ENCODE data around the gene PLXNA1. TPM values are rescaled to one million over a fixed set of nuclear protein-coding genes. Genes with fewer than 3 reads are reported as not detected.

Gene PLXNA1
- total RNA-seq, 4 donors from 2014 or later: 6.7 to 38.2 (median 16.9) TPM

- no peaks in the 10 kb centered on the region for H3K9me3 ChIP-seq
- H3K27ac ChIP-seq: no peak overlapping the region
- no peak for DNase-seq
- no peaks in the 10 kb centered on the region for H3K36me3 ChIP-seq
- intact Hi-C loops (cut with DNase I; ENCODE audit: low total_unique reads): no loop called here
- H3K4me1 ChIP-seq: no peaks in the 10 kb centered on the region
- H3K27me3 ChIP-seq: no peaks in the 10 kb centered on the region
- no peak for TF ChIP-seq POLR2A (IDR thresholded peaks at IDR 0.05)
- no peak for TF ChIP-seq CTCF (IDR thresholded peaks at IDR 0.05)
- no peak overlapping the region for H3K4me3 ChIP-seq
Observed at GRCh38 chr3:127017781-127018180, 34.9 kb downstream of the PLXNA1 start.

GRCh38 chr3:127018306-127018828 is 35.5 kb downstream of the PLXNA1 start:
- H3K27me3 ChIP-seq: no peaks in the 10 kb centered on the region
- no peak overlapping the region for H3K4me3 ChIP-seq
- intact Hi-C loops (cut with DNase I; ENCODE audit: low total_unique reads): no loop called here
- no peaks in the 10 kb centered on the region for H3K4me1 ChIP-seq
- H3K9me3 ChIP-seq: no peaks in the 10 kb centered on the region
- DNase-seq: no peak
- H3K27ac ChIP-seq: no peak overlapping the region
- H3K36me3 ChIP-seq: no peaks in the 10 kb centered on the region
- TF ChIP-seq CTCF (IDR thresholded peaks at IDR 0.05) (no peak), POLR2A (IDR thresholded peaks at IDR 0.05) (no peak)

GRCh38 chr3:127019449-127019848 is 36.5 kb downstream of the PLXNA1 start:
- intact Hi-C loops (cut with DNase I; ENCODE audit: low total_unique reads): no loop called here
- no peaks in the 10 kb centered on the region for H3K36me3 ChIP-seq
- H3K27ac ChIP-seq: no peak overlapping the region
- H3K27me3 ChIP-seq: no peaks in the 10 kb centered on the region
- no peak overlapping the region for H3K4me3 ChIP-seq
- TF ChIP-seq CTCF (IDR thresholded peaks at IDR 0.05) (no peak), POLR2A (IDR thresholded peaks at IDR 0.05) (no peak)
- no peaks in the 10 kb centered on the region for H3K9me3 ChIP-seq
- no peak for DNase-seq
- no peaks in the 10 kb centered on the region for H3K4me1 ChIP-seq

GRCh38 chr3:127020543-127020942 is 37.6 kb downstream of the PLXNA1 start:
- intact Hi-C loops (cut with DNase I; ENCODE audit: low total_unique reads): no loop called here

GRCh38 chr3:127022849-127023248 is 39.9 kb downstream of the PLXNA1 start:
- no peaks in the 10 kb centered on the region for H3K36me3 ChIP-seq
- no peaks in the 10 kb centered on the region for H3K9me3 ChIP-seq
- no peaks in the 10 kb centered on the region for H3K27me3 ChIP-seq
- H3K27ac ChIP-seq: no peak overlapping the region
- no peaks in the 10 kb centered on the region for H3K4me1 ChIP-seq
- DNase-seq: no peak
- no peak overlapping the region for H3K4me3 ChIP-seq
- TF ChIP-seq POLR2A (IDR thresholded peaks at IDR 0.05): no peak
- TF ChIP-seq CTCF (IDR thresholded peaks at IDR 0.05): no peak
- intact Hi-C loops (cut with DNase I; ENCODE audit: low total_unique reads): no loop called here

More at GRCh38 chr3:127020543-127020942, 37.6 kb downstream of the PLXNA1 start:
- Histone ChIP-seq H3K27ac (no peak overlapping the region), H3K36me3 (no peaks in the 10 kb centered on the region), H3K4me3 (no peak overlapping the region), H3K4me1 (no peaks in the 10 kb centered on the region), H3K27me3 (no peaks in the 10 kb centered on the region), H3K9me3 (no peaks in the 10 kb centered on the region)
- TF ChIP-seq POLR2A (IDR thresholded peaks at IDR 0.05): no peak
- no peak for TF ChIP-seq CTCF (IDR thresholded peaks at IDR 0.05)
- no peak for DNase-seq

Measured in uterus (tissue), 4 donors.